GM21576 (cell line): ENCODE results near the gene LHX1.

Experiments
- ATAC-seq: cut with Tn5 transposase; IDR thresholded peaks from one replicate; pipeline ENCODE4 v1.9.1; 2021; ENCODE audit warnings: mild to moderate bottlenecking, moderate library complexity; ENCODE audit not compliant: unreplicated experiment

LHX1 gene

GRCh38 chr17:36937001-36937958 lies at the start of gene LHX1:
Gene LHX1 (plus strand): TSS chr17:36937475. CDS start chr17:36938198, 723 bp downstream.
- ATAC-seq: no peak

- ATAC-seq: no peak
Measured at GRCh38 chr17:36888236-36888951, 48.9 kb upstream of the LHX1 start.

- ATAC-seq: no peak
Measured at GRCh38 chr17:36889770-36890349, 47.4 kb upstream of the LHX1 start.

GRCh38 chr17:36890398-36891168 lies 46.7 kb upstream of the LHX1 start:
- ATAC-seq: no peak

GRCh38 chr17:36892112-36892838 lies 45.0 kb upstream of the LHX1 start:
- ATAC-seq: no peak

GRCh38 chr17:36894177-36894576 lies 43.1 kb upstream of the LHX1 start:
- no peak for ATAC-seq

- ATAC-seq: no peak
Measured at GRCh38 chr17:36894925-36895324, 42.4 kb upstream of the LHX1 start.

- ATAC-seq: no peak
Measured at GRCh38 chr17:36899250-36900159, 37.8 kb upstream of the LHX1 start.

GRCh38 chr17:36900160-36900512 lies 37.1 kb upstream of the LHX1 start:
- ATAC-seq: no peak

GRCh38 chr17:36901506-36901905 lies 35.8 kb upstream of the LHX1 start:
- ATAC-seq: no peak

- no peak for ATAC-seq
Measured at GRCh38 chr17:36907407-36907806, 29.9 kb upstream of the LHX1 start.

- ATAC-seq: no peak
Measured at GRCh38 chr17:36910513-36910912, 26.8 kb upstream of the LHX1 start.

- no peak for ATAC-seq
Measured at GRCh38 chr17:36911001-36911400, 26.3 kb upstream of the LHX1 start.

GRCh38 chr17:36913132-36913531 lies 24.1 kb upstream of the LHX1 start:
- ATAC-seq: no peak

- ATAC-seq: no peak
Measured at GRCh38 chr17:36918211-36918691, 19.0 kb upstream of the LHX1 start.

- no peak for ATAC-seq
Measured at GRCh38 chr17:36919407-36919968, 17.8 kb upstream of the LHX1 start.

GRCh38 chr17:36920032-36921005 lies 17.0 kb upstream of the LHX1 start:
- ATAC-seq: no peak
